Transverse colon (tissue), 4 donors: Measurements from ENCODE around the gene AQP9. TPM values are rescaled to one million over a fixed set of nuclear protein-coding genes. Genes with fewer than 3 reads are reported as not detected.

Source experiments
- DNase-seq: peaks from one replicate; pipeline ENCODE4 v3.0.0-alpha.2; 2019
- H3K27ac ChIP-seq, 4 donors: fragments of 200-600 bp; sonication (generic); 2 replicates each; pipeline ENCODE4 v1.5.1; 2016 to 2018; ENCODE audit warnings: inconsistent platforms in 4 of 4
- H3K27me3 ChIP-seq: fragments of 200-600 bp; sonication (generic); 2 replicates; pipeline ENCODE4 v1.5.1; 2017; ENCODE audit warnings: inconsistent platforms
- H3K36me3 ChIP-seq, 4 donors: fragments of 200-600 bp; sonication (generic); 2 replicates each; pipeline ENCODE4 v1.5.1; 2017 to 2019; ENCODE audit warnings: inconsistent platforms in 4 of 4
- H3K4me1 ChIP-seq, 4 donors: fragments of 200-600 bp; sonication (generic); 2 replicates each; pipeline ENCODE4 v1.5.1; 2017 to 2020; ENCODE audit warnings: inconsistent platforms in 4 of 4
- H3K4me3 ChIP-seq, 4 donors: fragments of 200-600 bp; sonication (generic); 1 replicate in 1 of 4; 2 replicates in 3 of 4; pipeline versions ENCODE4 v1.5.1 to v1.6.1; 2017 to 2019; ENCODE audit warnings: inconsistent platforms in 4 of 4
- H3K9me3 ChIP-seq, 2 donors: fragments of 200-600 bp; sonication (generic); 2 replicates each; pipeline ENCODE4 v1.5.1; 2017 to 2019; ENCODE audit warnings: inconsistent platforms in 2 of 2
- EP300 ChIP-seq: sonication (generic); formaldehyde crosslinking; IDR thresholded peaks from one replicate; pipeline ENCODE4 v1.6.1; 2017; ENCODE audit warnings: antibody characterized with exemption, low read depth
- POLR2A ChIP-seq: fragments of 450-650 bp; IDR thresholded peaks from one replicate; pipeline ENCODE4 v1.6.1; 2016; ENCODE audit warnings: antibody characterized with exemption, mild to moderate bottlenecking, moderate library complexity
- POLR2AphosphoS5 ChIP-seq, 3 donors: sonication (generic); formaldehyde crosslinking; IDR thresholded peaks; one replicate each; pipeline ENCODE4 v1.6.1; 2016; ENCODE audit warnings: antibody characterized with exemption in 3 of 3
- WGBS, 2 donors: methylation state at CpG; one replicate each; pipeline ENCODE4 v1.1.5; 2018; ENCODE audit warnings: low coverage in 1 of 2; 5-methylcytosine and 5-hydroxymethylcytosine counted together
- in situ Hi-C, 4 donors: fragments of 200-750 bp; cut with MboI; loops; one replicate each; pipeline versions ENCODE4 v1.15.0 to v1.15.1; 2017; ENCODE audit warnings: low sequenced_read_pairs in 3 of 4, low pct_ligation_motif_present in 1 of 4, low pct_unique_long_range_greater_than_20kb in 1 of 4
- intact Hi-C: fragments of 100-400 bp; cut with DNase I; formaldehyde crosslinking; loops from one replicate; pipeline ENCODE4 v1.15.1; 2023; ENCODE audit warnings: low total_unique reads
- total RNA-seq, 4 donors: library from RNA; depleted of rRNA; stranded (reverse); fragments of >200 nt; gene quantifications; one replicate each; pipeline ENCODE4 v1.1.0, GENCODE V29; 2016
- TF ChIP-seq, protein P1 (sequence below), 5 experiments: fragments of 200-600 bp in 3 of 5; fragments of 450-650 bp in 2 of 5; sonication (generic) in 3 of 5; IDR thresholded peaks; 1 replicate in 2 of 5; 2 replicates in 3 of 5; pipeline ENCODE4 v1.5.1; 2016 to 2017; ENCODE audit warnings: antibody characterized with exemption in 5 of 5, inconsistent platforms in 3 of 5, mild to moderate bottlenecking in 2 of 5, moderate library complexity in 1 of 5

Gene AQP9
- total RNA-seq, 4 donors from 2014 or later: 0.14 to 0.32 TPM; not detected in 2

GRCh38 chr15:58139276-58139988 is 1.3 kb downstream of the AQP9 start:
- no peak for DNase-seq
- H3K36me3 ChIP-seq: no peaks in the 10 kb centered on the region
- in situ Hi-C loops: no loop called here
- H3K9me3 ChIP-seq: no peaks in the 10 kb centered on the region
- no peaks in the 10 kb centered on the region for H3K4me1 ChIP-seq
- intact Hi-C loops: no loop called here
- no peak overlapping the region for H3K4me3 ChIP-seq
- 44 to 55% methylated on average over 5 of the region's 5 CpGs for WGBS, 2 donors
- TF ChIP-seq, protein P1, sequence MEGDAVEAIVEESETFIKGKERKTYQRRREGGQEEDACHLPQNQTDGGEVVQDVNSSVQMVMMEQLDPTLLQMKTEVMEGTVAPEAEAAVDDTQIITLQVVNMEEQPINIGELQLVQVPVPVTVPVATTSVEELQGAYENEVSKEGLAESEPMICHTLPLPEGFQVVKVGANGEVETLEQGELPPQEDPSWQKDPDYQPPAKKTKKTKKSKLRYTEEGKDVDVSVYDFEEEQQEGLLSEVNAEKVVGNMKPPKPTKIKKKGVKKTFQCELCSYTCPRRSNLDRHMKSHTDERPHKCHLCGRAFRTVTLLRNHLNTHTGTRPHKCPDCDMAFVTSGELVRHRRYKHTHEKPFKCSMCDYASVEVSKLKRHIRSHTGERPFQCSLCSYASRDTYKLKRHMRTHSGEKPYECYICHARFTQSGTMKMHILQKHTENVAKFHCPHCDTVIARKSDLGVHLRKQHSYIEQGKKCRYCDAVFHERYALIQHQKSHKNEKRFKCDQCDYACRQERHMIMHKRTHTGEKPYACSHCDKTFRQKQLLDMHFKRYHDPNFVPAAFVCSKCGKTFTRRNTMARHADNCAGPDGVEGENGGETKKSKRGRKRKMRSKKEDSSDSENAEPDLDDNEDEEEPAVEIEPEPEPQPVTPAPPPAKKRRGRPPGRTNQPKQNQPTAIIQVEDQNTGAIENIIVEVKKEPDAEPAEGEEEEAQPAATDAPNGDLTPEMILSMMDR (IDR thresholded peaks at IDR 0.05): no peak
- TF ChIP-seq EP300: no peak
- no peak for TF ChIP-seq POLR2A
- TF ChIP-seq POLR2AphosphoS5 (IDR thresholded peaks at IDR 0.05): no peak
- no peaks in the 10 kb centered on the region for H3K27me3 ChIP-seq
- no peak overlapping the region for H3K27ac ChIP-seq

- no peak for TF ChIP-seq POLR2AphosphoS5 (IDR thresholded peaks at IDR 0.05)
- TF ChIP-seq EP300: no peak
- TF ChIP-seq POLR2A: no peak
- TF ChIP-seq, protein P1 (IDR thresholded peaks at IDR 0.05): no peak
- Histone ChIP-seq H3K4me3 (no peak overlapping the region), H3K36me3 (no peaks in the 10 kb centered on the region), H3K9me3 (no peaks in the 10 kb centered on the region), H3K27me3 (no peaks in the 10 kb centered on the region), H3K27ac (no peak overlapping the region), H3K4me1 (no peaks in the 10 kb centered on the region)
- intact Hi-C loops: no loop called here
- DNase-seq: no peak
- in situ Hi-C loops: no loop called here
- WGBS, 2 donors: 59 to 71% methylated on average over 1 to 3 of the region's 3 CpGs
Measured at GRCh38 chr15:58139989-58140522, 1.9 kb downstream of the AQP9 start.

DNA sequence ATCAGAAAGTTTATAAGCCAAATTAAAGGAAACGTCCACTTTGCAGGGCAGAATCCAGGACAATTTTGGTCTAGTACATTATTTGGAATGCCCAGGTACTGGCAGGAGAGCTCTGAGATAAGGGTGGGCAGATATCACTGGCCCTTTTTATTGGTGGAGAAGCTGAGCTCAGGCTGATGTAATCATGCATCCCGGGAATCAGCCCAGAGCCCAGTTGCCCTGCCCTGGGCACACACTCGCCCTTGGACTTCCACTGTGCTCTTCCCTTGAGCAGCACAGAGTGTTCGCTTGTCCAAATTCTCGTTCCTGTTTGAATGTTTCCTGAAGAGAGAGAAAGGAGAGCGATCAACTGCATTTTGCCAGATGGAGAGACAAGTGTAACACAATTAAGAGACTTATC is 3.7 kb downstream of the AQP9 start:
- DNase-seq: no peak
- no peaks in the 10 kb centered on the region for H3K9me3 ChIP-seq
- no peak overlapping the region for H3K4me3 ChIP-seq
- intact Hi-C loops (no loop called here), in situ Hi-C loops (no loop called here)
- WGBS, 2 donors: 70 to 84% methylated on average over 2 to 6 of the region's 6 CpGs
- no peaks in the 10 kb centered on the region for H3K36me3 ChIP-seq
- H3K4me1 ChIP-seq: no peaks in the 10 kb centered on the region
- no peak overlapping the region for H3K27ac ChIP-seq
- no peaks in the 10 kb centered on the region for H3K27me3 ChIP-seq
- TF ChIP-seq EP300: no peak
- no peak for TF ChIP-seq POLR2AphosphoS5 (IDR thresholded peaks at IDR 0.05)
- TF ChIP-seq, protein P1 (IDR thresholded peaks at IDR 0.05): no peak
- no peak for TF ChIP-seq POLR2A

DNA sequence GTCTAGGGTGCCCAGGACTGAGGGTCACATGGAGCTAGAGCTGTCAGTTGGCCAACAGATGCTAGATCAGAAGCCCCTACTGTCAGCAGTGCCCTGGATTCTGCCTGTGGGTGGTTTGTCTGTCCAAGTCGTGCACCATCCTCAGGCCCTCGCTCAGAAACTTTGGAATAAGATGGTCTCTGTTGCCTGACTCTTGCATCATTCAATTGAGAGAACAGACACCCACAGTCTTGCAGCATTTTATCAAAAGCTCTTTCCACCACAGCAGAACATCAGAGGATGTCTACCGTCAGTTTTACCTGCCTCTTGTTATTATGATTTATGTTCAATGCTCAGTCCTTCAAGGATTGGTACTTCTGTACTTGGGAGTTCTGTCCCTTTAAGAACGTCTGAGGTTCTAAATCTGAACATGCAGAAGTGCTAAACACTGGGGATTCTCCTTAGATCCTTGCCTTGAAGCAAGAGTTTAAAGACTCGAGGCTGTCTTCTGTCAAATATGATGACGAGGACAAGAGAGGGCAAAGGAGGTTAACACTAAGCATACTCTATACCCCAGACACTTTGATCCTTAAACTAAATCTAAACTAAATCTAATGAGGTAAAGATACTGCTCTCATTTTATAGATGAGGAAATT is 4.8 kb downstream of the AQP9 start:
- Histone ChIP-seq H3K36me3 (no peaks in the 10 kb centered on the region), H3K4me1 (no peaks in the 10 kb centered on the region), H3K4me3 (no peak overlapping the region), H3K9me3 (no peaks in the 10 kb centered on the region), H3K27ac (no peak overlapping the region), H3K27me3 (no peaks in the 10 kb centered on the region)
- intact Hi-C loops: no loop called here
- DNase-seq: no peak
- 32 to 68% methylated on average over 4 to 6 of the region's 6 CpGs for WGBS, 2 donors
- in situ Hi-C loops: no loop called here
- TF ChIP-seq POLR2A (no peak), POLR2AphosphoS5 (IDR thresholded peaks at IDR 0.05) (no peak), EP300 (no peak)
- TF ChIP-seq, protein P1 (IDR thresholded peaks at IDR 0.05): no peak
